ENCODE data around the gene MGMT.

DNA sequence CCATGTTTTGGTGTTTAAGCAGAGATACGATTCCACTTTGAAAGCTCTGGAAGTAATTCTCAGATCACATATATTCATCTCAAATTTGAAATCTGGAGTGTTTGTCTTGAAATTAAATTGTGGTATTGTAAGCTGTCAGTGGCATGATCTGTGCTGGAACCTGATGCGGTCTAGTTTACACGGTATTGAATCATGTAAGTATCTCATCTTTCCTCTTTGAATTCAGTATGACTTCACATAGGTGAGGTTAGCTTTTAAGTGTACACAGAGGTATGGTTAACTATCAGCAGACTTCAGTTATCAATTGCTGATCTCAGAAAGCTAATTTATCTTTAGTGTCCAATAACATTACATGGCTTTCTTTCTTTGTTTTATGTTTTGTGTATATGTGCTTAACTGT is 155.2 kb downstream of the MGMT start:
- no peak for TF ChIP-seq POLR2A (IDR thresholded peaks at IDR 0.05)
- TF ChIP-seq, protein P1, sequence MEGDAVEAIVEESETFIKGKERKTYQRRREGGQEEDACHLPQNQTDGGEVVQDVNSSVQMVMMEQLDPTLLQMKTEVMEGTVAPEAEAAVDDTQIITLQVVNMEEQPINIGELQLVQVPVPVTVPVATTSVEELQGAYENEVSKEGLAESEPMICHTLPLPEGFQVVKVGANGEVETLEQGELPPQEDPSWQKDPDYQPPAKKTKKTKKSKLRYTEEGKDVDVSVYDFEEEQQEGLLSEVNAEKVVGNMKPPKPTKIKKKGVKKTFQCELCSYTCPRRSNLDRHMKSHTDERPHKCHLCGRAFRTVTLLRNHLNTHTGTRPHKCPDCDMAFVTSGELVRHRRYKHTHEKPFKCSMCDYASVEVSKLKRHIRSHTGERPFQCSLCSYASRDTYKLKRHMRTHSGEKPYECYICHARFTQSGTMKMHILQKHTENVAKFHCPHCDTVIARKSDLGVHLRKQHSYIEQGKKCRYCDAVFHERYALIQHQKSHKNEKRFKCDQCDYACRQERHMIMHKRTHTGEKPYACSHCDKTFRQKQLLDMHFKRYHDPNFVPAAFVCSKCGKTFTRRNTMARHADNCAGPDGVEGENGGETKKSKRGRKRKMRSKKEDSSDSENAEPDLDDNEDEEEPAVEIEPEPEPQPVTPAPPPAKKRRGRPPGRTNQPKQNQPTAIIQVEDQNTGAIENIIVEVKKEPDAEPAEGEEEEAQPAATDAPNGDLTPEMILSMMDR (IDR thresholded peaks at IDR 0.05): no peak

Data from testis (tissue), 2 donors.